ENCODE results near the gene RGS9. TPM values are rescaled to one million over a fixed set of nuclear protein-coding genes. Genes with fewer than 3 reads are reported as not detected.
A peak's percentile ranks its signal among the peaks of the same experiment; 100 is the strongest.

RGS9 gene
- total and polyA plus RNA-seq, 2 of the 13 experiments (the other 11 are each of a cell fraction or from before 2014, with no cell fraction given) = 0.44 to 0.74 TPM

GRCh38 chr17:65101371-65101770 lies 35.8 kb upstream of the RGS9 start:
- TF ChIP-seq E2F1 (CRISPR knock-in tag; IDR thresholded peaks at IDR 0.05) = 0 out of 2 replicates have a peak, but pooled peaks have one; percentile 10
- no peak for TF ChIP-seq ZNF619 (CRISPR knock-in tag; IDR thresholded peaks at IDR 0.05)
- TF ChIP-seq ZNF788 (CRISPR knock-in tag; IDR thresholded peaks at IDR 0.05; ENCODE audit: borderline replicate concordance) = 0 out of 2 replicates have a peak, but pooled peaks have one; percentile 1
- H3K4me3 ChIP-seq (replicated peaks in 1 of 3; ENCODE audit: insufficient read depth in 1 of 3, low read depth in 2 of 3, low read length in 3 of 3) = peak overlapping the region in 2 of 3 experiments; percentile 73 to 80; a peak in 4 of 6 replicates
- no TSS peak for BruUV-seq (replicated peaks)
- H3K36me3 ChIP-seq (replicated peaks in 1 of 2; ENCODE audit: control insufficient read depth in 1 of 2, insufficient read depth in 2 of 2, low read length in 2 of 2) = no peaks in the 10 kb centered on the region
- peak overlapping the region; percentile 65 for H2AFZ ChIP-seq (ENCODE audit: low read length)
- H3K9ac ChIP-seq (ENCODE audit: insufficient read depth, low read depth, low read length) = no peak overlapping the region
- WGBS (ENCODE audit: low lambda C conversion rate) = 42% methylated on average over 6 of the region's 6 CpGs
- peak overlapping the region; percentile 100 for H3K4me2 ChIP-seq (ENCODE audit: low read depth, low read length)
- peaks cover 0 to 7% of the 10 kb centered on the region in 2 experiments; a peak in 3 of 5 replicates for H3K27me3 ChIP-seq (ENCODE audit: control insufficient read depth in 1 of 2, insufficient read depth in 2 of 2, low read length in 2 of 2)
- H3K4me1 ChIP-seq (ENCODE audit: insufficient read depth, low read length) = peaks cover 12% of the 10 kb centered on the region
- no peak overlapping the region for H3K27ac ChIP-seq (ENCODE audit: extremely low read length, insufficient read depth, low read length)
- H3K79me2 ChIP-seq (ENCODE audit: insufficient read depth, low read length) = no peaks in the 10 kb centered on the region
- CTCF ChIA-PET (ENCODE audit: low intra/inter-chr PET ratio, low total read pairs) = no interaction called here
- FAIRE-seq (no peak), ATAC-seq (no peak), DNase-seq (ENCODE audit: low spot score) (no peak)
- H4K20me1 ChIP-seq (ENCODE audit: insufficient read depth, low read length) = no peaks in the 10 kb centered on the region
- intact Hi-C loops (cut with micrococcal nuclease; ENCODE audit: unreplicated experiment) = loop anchor here (5.0 kb wide), 3 partner anchors 39 to 134 kb away; no protein-coding TSS in a partner anchor
- POLR2A ChIA-PET = interaction anchor here (1.2 to 2.3 kb wide), 4 partner anchors 22 to 126 kb away, joined by 3 to 13 read pairs (median 7); partner anchors contain the start of gene GNA13
- in situ Hi-C loops (cut with HindIII; ENCODE audit: extremely low pct_ligation_motif_present, low pct_unique_long_range_greater_than_20kb) = no loop called here
- no peaks in the 10 kb centered on the region for H3K9me3 ChIP-seq (ENCODE audit: low read length)

- Histone ChIP-seq H3K36me3 (replicated peaks in 1 of 2; ENCODE audit: control insufficient read depth in 1 of 2, insufficient read depth in 2 of 2, low read length in 2 of 2) (no peaks in the 10 kb centered on the region), H2AFZ (ENCODE audit: low read length) (no peak overlapping the region), H4K20me1 (ENCODE audit: insufficient read depth, low read length) (no peaks in the 10 kb centered on the region), H3K9ac (ENCODE audit: insufficient read depth, low read depth, low read length) (no peak overlapping the region), H3K27ac (ENCODE audit: extremely low read length, insufficient read depth, low read length) (no peak overlapping the region), H3K4me2 (ENCODE audit: low read depth, low read length) (no peak overlapping the region), H3K4me3 (replicated peaks in 1 of 3; ENCODE audit: insufficient read depth in 1 of 3, low read depth in 2 of 3, low read length in 3 of 3) (no peak overlapping the region), H3K79me2 (ENCODE audit: insufficient read depth, low read length) (no peaks in the 10 kb centered on the region), H3K4me1 (ENCODE audit: insufficient read depth, low read length) (peaks cover 12% of the 10 kb centered on the region), H3K9me3 (ENCODE audit: low read length) (no peaks in the 10 kb centered on the region), H3K27me3 (ENCODE audit: control insufficient read depth in 1 of 2, insufficient read depth in 2 of 2, low read length in 2 of 2) (peaks cover 0 to 7% of the 10 kb centered on the region in 2 experiments; a peak in 3 of 5 replicates)
- ATAC-seq = no peak
- in situ Hi-C loops (cut with HindIII; ENCODE audit: extremely low pct_ligation_motif_present, low pct_unique_long_range_greater_than_20kb) = no loop called here
- CTCF ChIA-PET (ENCODE audit: low intra/inter-chr PET ratio, low total read pairs) = no interaction called here
- FAIRE-seq = no peak
- intact Hi-C loops (cut with micrococcal nuclease; ENCODE audit: unreplicated experiment) = loop anchor here (5.0 kb wide), 3 partner anchors 40 to 135 kb away; no protein-coding TSS in a partner anchor
- POLR2A ChIA-PET = interaction anchor here (2.3 kb wide), 1 partner anchor 127 kb away, joined by 13 read pairs; no protein-coding TSS in a partner anchor
- WGBS (ENCODE audit: low lambda C conversion rate) = 60% methylated on average over 4 of the region's 5 CpGs
- no TSS peak for BruUV-seq (replicated peaks)
- no peak for DNase-seq (ENCODE audit: low spot score)
- no peak for TF ChIP-seq PCBP1 (IDR thresholded peaks at IDR 0.05; ENCODE audit: borderline replicate concordance, low read depth, low read length)
- no peak for TF ChIP-seq BCLAF1 (IDR thresholded peaks at IDR 0.05)
- TF ChIP-seq STAG1 (CRISPR knock-in tag; IDR thresholded peaks at IDR 0.05) = no peak
- TF ChIP-seq ZNF484 (CRISPR knock-in tag; IDR thresholded peaks at IDR 0.05; ENCODE audit: borderline replicate concordance, low read depth) = no peak
- TF ChIP-seq CBX2 (IDR thresholded peaks at IDR 0.05; ENCODE audit: low read depth, low read length) = no peak
- TF ChIP-seq CBX2 (CRISPR knock-in tag; IDR thresholded peaks at IDR 0.05; ENCODE audit: low read depth) = no peak
- no peak for TF ChIP-seq ZKSCAN8 (CRISPR knock-in tag; IDR thresholded peaks at IDR 0.05; ENCODE audit: borderline replicate concordance)
- TF ChIP-seq MIXL1 (CRISPR knock-in tag; IDR thresholded peaks at IDR 0.05) = no peak
- TF ChIP-seq ZNF205 (CRISPR knock-in tag; IDR thresholded peaks at IDR 0.05) = no peak
- TF ChIP-seq TP53 (CRISPR knock-in tag; conservative IDR thresholded peaks at IDR 0.05) = no peak
- no peak for TF ChIP-seq NFYB (CRISPR knock-in tag; IDR thresholded peaks at IDR 0.05)
- no peak for TF ChIP-seq ZNF564 (CRISPR knock-in tag; IDR thresholded peaks at IDR 0.05)
Observed at GRCh38 chr17:65102235-65102634, 34.9 kb upstream of the RGS9 start.

Data from HepG2 (cell line).